COR-L47 (cell line): Measurements from ENCODE around the gene IRF3.

Experiments
- DNase-seq: peaks from one replicate; lab custom pipeline; 2025; lab: John Stamatoyannopoulos, UW

Gene IRF3

GRCh38 chr19:49687150-49687549 lies 21.5 kb upstream of the IRF3 start:
- DNase-seq, result no peak

- DNase-seq, result no peak
These were observed 20.9 kb upstream of the IRF3 start for GRCh38 chr19:49686503-49687088.

- DNase-seq, result no peak
These were observed 20.2 kb upstream of the IRF3 start for GRCh38 chr19:49685845-49686332.

- no peak for DNase-seq
These were observed 19.4 kb upstream of the IRF3 start for GRCh38 chr19:49684983-49685553.

DNA sequence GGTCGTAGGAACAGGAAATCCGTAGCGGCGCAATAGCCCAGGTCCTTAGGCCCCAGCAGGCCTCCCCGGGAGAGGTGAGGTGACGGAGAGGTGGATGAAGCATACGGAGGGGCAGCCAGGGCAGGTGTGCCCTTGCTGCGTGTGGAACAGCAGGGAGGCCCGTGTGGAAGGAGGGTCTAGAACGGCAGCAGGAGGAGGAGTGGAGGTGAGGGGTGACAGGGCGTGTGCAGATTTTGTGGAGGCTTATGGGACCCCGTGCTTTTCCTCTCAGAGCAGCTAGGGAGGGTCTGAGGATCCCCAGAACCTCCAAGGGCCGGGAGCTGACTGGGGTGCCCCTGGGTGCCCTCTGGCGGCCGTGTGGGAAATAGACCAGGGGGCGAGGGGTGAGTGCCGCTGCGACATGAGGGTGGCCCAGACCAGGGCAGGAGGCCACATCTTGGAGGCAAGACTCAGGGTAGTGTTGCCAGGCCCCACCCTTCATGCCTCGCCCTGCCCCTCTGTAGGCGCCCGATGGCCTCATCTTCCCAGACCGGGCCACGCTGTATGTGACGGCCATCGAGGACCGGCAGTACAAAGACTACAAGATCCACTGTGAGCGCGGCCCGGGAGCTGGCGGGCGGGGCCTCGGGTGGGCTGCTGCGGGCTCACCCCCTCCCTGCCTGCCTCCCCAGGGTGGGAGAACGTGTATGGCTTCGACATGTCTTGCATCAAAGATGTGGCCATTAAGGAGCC lies 18.8 kb upstream of the IRF3 start:
- no peak for DNase-seq

DNA sequence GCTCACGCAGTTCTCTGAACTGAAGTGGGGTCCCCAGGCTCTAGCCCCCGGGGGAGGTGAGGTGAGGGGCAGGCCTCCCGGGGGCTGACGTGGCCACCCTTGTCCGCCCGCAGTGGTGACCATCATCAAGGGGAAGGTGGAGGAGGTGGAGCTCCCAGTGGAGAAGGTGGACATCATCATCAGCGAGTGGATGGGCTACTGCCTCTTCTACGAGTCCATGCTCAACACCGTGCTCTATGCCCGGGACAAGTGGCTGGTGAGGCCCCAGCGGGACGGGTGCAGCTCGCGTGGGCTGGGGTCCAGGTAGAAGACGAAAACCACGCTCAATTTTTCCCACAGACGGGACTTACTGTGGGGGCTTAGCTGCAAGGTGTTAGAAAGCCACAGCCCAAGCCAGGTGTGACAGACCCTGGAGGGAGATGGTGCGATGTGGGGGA lies 18.2 kb upstream of the IRF3 start:
- no peak for DNase-seq

GRCh38 chr19:49682274-49682673 lies 16.6 kb upstream of the IRF3 start:
- DNase-seq, result no peak

DNA sequence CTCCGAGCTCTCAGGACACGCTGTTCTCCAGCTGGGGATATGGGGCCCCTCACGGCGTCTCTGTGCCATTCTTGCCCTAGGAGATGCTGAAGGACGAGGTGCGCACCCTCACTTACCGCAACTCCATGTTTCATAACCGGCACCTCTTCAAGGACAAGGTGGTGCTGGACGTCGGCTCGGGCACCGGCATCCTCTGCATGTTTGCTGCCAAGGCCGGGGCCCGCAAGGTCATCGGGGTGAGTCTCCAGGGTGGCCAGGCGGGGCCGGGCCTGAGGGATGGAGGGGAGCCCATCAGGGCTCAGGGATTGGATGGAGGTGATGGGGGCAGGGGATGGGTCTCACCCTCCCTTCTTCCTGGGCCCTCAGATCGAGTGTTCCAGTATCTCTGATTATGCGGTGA lies 16.2 kb upstream of the IRF3 start:
- DNase-seq, result no peak

- peak; percentile 84 for DNase-seq
These were observed 15.0 kb upstream of the IRF3 start for GRCh38 chr19:49680421-49681351.

DNA sequence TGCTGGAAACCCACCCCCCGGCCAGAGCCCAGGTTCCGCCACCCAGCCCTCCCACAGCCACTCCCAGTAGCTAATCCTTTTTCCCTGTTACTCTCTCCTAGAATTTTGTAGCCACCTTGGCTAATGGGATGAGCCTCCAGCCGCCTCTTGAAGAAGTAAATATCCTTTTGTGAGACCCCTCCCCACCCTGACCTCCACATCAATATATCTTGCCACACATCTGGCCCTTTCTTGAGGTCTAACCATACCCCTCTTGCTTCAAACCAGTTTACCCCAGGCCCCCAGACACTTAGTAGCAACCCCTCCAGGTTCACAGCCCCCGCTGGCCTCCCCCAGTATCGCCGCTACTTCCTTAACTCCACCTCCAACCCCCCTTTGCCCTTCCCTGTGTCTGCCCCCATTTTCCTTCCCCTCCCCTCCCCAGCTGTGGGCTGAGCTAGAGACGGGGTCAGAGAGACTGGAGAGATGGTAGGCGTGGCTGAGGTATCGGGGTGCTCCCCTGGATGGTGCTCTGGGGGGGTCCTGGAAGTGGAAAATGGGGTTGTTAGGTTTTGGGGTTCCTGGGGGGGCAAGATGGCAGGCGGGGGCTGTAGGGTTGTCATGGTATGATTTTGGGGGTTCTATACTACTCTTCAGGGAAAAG lies 14.2 kb upstream of the IRF3 start:
- DNase-seq, result no peak

DNA sequence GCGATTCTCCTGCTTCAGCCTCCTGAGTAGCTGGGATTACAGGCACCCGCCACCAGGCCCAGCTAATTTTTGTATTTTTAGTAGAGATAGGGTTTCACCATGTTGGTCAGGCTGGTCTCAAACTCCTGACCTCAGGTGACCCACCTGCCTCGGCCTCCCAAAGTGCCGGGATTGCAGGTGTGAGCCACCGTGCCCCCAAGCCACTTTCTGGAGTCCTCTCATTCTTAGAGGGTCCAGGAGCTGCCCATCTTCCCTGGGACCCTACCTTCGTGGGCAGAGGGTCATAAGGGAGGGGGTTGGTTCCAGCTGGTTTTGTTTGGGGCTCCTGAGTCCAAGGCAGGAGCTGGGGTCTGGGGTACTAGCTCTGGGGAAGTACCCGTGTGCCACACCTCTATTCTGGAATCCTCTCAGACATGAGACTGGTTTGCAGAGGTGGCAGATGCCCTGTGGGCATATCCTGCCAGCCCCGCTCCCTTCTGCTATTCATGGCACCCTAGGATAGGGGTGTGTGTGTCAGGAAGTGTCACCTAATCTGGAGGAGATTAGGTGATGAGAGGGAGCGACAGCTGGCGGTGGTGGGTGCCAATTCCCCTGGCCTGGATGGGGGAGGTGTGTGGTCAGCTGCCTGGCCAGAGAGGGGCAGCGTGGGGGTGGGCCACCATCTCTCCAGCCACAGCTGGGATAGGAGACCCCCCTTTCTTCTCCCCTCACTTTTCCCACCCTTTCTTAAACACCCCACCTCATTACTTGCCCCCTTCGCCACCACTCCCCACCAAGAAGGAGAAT lies 13.5 kb upstream of the IRF3 start:
- no peak for DNase-seq

- peak; percentile 70 for DNase-seq
These were observed 12.4 kb upstream of the IRF3 start for GRCh38 chr19:49677901-49678674.

GRCh38 chr19:49677231-49677900 lies 11.7 kb upstream of the IRF3 start, which contains the start of gene PRMT1:
TSS of gene PRMT1 (plus strand) at chr19:49677271. CDS start at chr19:49677281, 10 bp downstream.
- DNase-seq, result peak; percentile 65

- peak; percentile 100 for DNase-seq
These were observed 11.2 kb upstream of the IRF3 start for GRCh38 chr19:49676784-49677230.

GRCh38 chr19:49676136-49676783 lies 10.6 kb upstream of the IRF3 start:
- DNase-seq, result peak; percentile 86

DNA sequence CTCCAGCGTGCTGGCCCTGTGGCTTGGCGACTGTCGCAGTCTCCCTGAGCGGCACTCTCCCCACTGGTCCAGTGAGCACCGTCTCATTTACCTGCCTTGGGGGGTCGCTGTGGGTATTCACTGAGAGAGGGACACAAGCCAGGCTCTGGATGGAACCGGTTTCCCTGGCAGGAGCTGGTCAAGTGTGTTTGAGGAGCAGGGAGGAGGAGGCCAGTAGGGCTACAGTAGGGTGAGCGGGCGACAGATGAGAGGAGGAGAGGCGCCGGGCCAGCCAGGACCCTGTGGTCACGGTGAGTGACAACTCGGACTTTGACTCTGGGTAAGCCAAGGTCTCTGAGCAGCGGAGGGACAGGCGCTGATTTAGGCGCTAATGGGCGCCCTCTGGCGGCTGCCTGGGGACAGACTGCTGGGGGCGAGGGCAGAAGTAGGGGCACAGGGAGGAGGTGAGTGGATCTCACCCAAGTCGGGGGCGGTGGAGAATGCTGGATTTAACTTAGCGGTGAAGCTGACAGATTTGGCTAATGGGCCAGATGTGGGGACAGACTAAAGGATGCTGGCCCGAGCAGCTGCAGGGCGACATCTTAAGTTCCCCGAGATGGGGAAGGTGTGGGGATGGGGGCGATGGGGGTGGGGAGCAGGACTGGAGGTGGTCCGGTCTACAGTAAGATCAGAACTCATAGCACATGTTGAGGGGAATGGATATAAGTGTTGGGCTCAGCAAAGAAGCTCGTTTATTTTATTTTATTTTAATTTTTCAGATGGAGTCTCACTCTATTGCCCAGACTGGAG lies 6.7 kb upstream of the IRF3 start:
- DNase-seq, result peak; percentile 82

DNA sequence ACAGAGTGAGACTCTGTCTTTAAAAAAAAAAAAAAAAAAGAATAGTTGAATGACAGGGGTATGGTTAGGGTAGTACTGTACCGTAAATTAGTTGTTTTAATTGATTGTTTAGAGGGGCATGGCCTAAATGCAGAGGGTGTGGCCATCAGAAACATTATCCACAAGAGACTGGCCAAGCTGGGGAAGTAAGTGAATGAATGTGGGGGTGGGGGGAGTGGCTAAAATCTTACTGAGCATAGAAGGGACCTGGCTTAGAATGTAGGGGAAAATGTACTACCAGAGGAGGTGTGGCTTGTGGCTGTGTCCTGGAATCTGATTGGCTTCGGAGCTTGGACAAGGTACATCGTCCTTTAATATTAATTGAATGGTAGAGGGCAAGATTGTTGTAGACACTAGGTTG lies 3.9 kb upstream of the IRF3 start:
- no peak for DNase-seq

- DNase-seq, result no peak
These were observed 1.8 kb upstream of the IRF3 start for GRCh38 chr19:49667473-49667872.
